Measurements from ENCODE around the gene CSRP3. TPM values are rescaled to one million over a fixed set of nuclear protein-coding genes. Genes with fewer than 3 reads are reported as not detected.

CSRP3 gene
- polyA plus RNA-seq, 2 of the 4 experiments (the other 2 are of a cell fraction), result not detected

DNA sequence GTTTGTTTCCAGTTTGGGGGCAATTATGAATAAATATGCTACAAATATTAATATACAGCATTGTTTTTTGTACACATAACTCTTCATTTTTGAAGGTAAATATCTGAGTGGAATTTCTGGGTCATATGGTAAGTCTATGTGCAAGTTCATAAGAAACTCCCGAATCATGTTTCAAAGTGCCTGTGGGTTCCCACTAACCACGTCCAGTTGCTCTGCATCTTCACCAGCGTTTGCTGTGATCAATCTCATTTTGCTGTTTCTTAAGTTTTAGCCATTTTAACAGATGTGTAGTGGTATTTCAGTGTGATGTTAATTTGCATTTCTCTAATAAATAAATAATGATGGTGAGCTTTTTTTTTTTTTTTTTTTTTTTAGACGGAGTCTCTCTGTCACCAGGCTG is 14.2 kb upstream of the CSRP3 start:
- Histone ChIP-seq H3K27ac (no peak overlapping the region), H3K4me2 (no peak overlapping the region), H3K9me3 (no peaks in the 10 kb centered on the region), H3K4me3 (no peak overlapping the region), H3K4me1 (no peaks in the 10 kb centered on the region)
- FAIRE-seq (no peak), ATAC-seq (no peak), DNase-seq (ENCODE audit: low read depth in 1 of 2, low spot score in 1 of 2) (no peak)
- POLR2A ChIA-PET, result no interaction called here
- CTCF ChIA-PET, result no interaction called here
- TF ChIP-seq, protein P1, sequence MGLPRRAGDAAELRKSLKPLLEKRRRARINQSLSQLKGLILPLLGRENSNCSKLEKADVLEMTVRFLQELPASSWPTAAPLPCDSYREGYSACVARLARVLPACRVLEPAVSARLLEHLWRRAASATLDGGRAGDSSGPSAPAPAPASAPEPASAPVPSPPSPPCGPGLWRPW (IDR thresholded peaks at IDR 0.05), result no peak
- TF ChIP-seq, protein P2, sequence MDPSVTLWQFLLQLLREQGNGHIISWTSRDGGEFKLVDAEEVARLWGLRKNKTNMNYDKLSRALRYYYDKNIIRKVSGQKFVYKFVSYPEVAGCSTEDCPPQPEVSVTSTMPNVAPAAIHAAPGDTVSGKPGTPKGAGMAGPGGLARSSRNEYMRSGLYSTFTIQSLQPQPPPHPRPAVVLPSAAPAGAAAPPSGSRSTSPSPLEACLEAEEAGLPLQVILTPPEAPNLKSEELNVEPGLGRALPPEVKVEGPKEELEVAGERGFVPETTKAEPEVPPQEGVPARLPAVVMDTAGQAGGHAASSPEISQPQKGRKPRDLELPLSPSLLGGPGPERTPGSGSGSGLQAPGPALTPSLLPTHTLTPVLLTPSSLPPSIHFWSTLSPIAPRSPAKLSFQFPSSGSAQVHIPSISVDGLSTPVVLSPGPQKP (IDR thresholded peaks at IDR 0.05; ENCODE audit: low read depth, low read length), result no peak
- TF ChIP-seq POLR2AphosphoS2 (conservative IDR thresholded peaks at IDR 0.05; ENCODE audit: low read length), result no peak
- TF ChIP-seq, protein P3, sequence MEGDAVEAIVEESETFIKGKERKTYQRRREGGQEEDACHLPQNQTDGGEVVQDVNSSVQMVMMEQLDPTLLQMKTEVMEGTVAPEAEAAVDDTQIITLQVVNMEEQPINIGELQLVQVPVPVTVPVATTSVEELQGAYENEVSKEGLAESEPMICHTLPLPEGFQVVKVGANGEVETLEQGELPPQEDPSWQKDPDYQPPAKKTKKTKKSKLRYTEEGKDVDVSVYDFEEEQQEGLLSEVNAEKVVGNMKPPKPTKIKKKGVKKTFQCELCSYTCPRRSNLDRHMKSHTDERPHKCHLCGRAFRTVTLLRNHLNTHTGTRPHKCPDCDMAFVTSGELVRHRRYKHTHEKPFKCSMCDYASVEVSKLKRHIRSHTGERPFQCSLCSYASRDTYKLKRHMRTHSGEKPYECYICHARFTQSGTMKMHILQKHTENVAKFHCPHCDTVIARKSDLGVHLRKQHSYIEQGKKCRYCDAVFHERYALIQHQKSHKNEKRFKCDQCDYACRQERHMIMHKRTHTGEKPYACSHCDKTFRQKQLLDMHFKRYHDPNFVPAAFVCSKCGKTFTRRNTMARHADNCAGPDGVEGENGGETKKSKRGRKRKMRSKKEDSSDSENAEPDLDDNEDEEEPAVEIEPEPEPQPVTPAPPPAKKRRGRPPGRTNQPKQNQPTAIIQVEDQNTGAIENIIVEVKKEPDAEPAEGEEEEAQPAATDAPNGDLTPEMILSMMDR (IDR thresholded peaks at IDR 0.05), result no peak
- TF ChIP-seq FOSB (CRISPR knock-in tag; IDR thresholded peaks at IDR 0.05), result no peak
- no peak for TF ChIP-seq CBX8 (IDR thresholded peaks at IDR 0.05)
- TF ChIP-seq TFCP2L1 (CRISPR knock-in tag; IDR thresholded peaks at IDR 0.05), result no peak
- TF ChIP-seq MAZ (IDR thresholded peaks at IDR 0.05; ENCODE audit: borderline replicate concordance, low read depth, low read length), result no peak
- no peak for TF ChIP-seq NPAS2 (CRISPR knock-in tag; IDR thresholded peaks at IDR 0.05; ENCODE audit: borderline replicate concordance)
- no peak for TF ChIP-seq KDM1A (IDR thresholded peaks at IDR 0.05; ENCODE audit: low read depth)
- no peak for TF ChIP-seq FOXS1 (CRISPR knock-in tag; IDR thresholded peaks at IDR 0.05)
- no peak for TF ChIP-seq ZFP36 (IDR thresholded peaks at IDR 0.05; ENCODE audit: borderline replicate concordance, partially characterized antibody)
- TF ChIP-seq ESRRA (IDR thresholded peaks at IDR 0.05; ENCODE audit: borderline replicate concordance, low read length), result no peak
- TF ChIP-seq RNF2 (IDR thresholded peaks at IDR 0.05; ENCODE audit: borderline replicate concordance, low read depth), result no peak
- TF ChIP-seq NFE2L2 (conservative IDR thresholded peaks at IDR 0.05; ENCODE audit: low read length), result no peak
- no peak for TF ChIP-seq EP300 (IDR thresholded peaks at IDR 0.05)
- WGBS (ENCODE audit: missing lambda C conversion rate), result 53% methylated on average over 4 of the region's 4 CpGs

DNA sequence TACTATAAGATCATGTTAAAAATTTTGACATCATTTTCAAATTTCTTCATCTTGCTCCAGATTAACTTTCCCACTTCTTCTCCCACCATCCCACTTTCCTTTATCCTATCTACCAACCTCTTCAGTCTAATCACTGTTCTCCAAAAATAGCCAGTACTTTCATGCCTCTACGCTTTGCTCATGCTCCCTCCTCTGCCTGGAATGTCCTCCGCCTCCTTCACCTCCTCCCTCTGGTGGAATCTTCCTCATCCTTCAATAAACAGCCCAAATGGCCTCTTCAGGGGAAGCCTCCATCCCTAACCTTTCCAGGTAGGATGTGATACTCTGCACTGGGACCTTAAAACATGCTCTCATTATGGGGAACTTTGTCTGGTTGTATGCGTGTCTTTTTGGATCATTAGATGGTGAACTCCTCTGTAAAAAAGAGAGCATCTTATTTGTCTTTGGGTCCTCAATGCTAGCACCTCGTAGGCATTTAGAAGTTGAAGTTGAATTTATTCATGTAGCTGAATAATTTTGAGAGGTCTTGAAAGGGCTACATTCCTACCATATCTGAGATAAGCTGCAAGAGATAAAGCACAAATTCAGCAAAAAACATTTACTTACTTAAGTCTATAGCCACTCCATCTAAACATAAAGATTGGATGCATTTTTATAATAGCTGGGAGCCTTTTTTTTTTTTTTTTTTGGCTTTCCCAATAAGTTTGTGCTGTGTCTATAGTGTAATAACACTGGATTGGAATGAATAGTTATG is 8.0 kb upstream of the CSRP3 start:
- ChIA-PET POLR2A (no interaction called here), CTCF (no interaction called here)
- Histone ChIP-seq H3K4me1 (no peaks in the 10 kb centered on the region), H3K9me3 (no peaks in the 10 kb centered on the region), H3K27ac (no peak overlapping the region), H3K4me2 (no peak overlapping the region), H3K4me3 (no peak overlapping the region)
- TF ChIP-seq JUNB (IDR thresholded peaks at IDR 0.05) (no peak), JUN (IDR thresholded peaks at IDR 0.05) (no peak), GATA3 (IDR thresholded peaks at IDR 0.05; ENCODE audit: borderline replicate concordance) (no peak), CBX2 (IDR thresholded peaks at IDR 0.05; ENCODE audit: borderline replicate concordance, low read depth) (no peak), KDM5A (IDR thresholded peaks at IDR 0.05) (no peak), MAFK (IDR thresholded peaks at IDR 0.05; ENCODE audit: partially characterized antibody) (no peak), NPAS2 (CRISPR knock-in tag; IDR thresholded peaks at IDR 0.05; ENCODE audit: borderline replicate concordance) (no peak), EHMT2 (IDR thresholded peaks at IDR 0.05; ENCODE audit: low read depth) (no peak), EP300 (IDR thresholded peaks at IDR 0.05) (no peak), ZC3H11A (IDR thresholded peaks at IDR 0.05) (no peak), TFCP2L1 (CRISPR knock-in tag; IDR thresholded peaks at IDR 0.05) (no peak), MAZ (IDR thresholded peaks at IDR 0.05; ENCODE audit: borderline replicate concordance, low read depth, low read length) (no peak), PHF8 (IDR thresholded peaks at IDR 0.05; ENCODE audit: borderline replicate concordance, low read depth) (no peak)
- TF ChIP-seq, protein P4, sequence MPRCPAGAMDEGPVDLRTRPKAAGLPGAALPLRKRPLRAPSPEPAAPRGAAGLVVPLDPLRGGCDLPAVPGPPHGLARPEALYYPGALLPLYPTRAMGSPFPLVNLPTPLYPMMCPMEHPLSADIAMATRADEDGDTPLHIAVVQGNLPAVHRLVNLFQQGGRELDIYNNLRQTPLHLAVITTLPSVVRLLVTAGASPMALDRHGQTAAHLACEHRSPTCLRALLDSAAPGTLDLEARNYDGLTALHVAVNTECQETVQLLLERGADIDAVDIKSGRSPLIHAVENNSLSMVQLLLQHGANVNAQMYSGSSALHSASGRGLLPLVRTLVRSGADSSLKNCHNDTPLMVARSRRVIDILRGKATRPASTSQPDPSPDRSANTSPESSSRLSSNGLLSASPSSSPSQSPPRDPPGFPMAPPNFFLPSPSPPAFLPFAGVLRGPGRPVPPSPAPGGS (IDR thresholded peaks at IDR 0.05), result no peak
- TF ChIP-seq, protein P5, sequence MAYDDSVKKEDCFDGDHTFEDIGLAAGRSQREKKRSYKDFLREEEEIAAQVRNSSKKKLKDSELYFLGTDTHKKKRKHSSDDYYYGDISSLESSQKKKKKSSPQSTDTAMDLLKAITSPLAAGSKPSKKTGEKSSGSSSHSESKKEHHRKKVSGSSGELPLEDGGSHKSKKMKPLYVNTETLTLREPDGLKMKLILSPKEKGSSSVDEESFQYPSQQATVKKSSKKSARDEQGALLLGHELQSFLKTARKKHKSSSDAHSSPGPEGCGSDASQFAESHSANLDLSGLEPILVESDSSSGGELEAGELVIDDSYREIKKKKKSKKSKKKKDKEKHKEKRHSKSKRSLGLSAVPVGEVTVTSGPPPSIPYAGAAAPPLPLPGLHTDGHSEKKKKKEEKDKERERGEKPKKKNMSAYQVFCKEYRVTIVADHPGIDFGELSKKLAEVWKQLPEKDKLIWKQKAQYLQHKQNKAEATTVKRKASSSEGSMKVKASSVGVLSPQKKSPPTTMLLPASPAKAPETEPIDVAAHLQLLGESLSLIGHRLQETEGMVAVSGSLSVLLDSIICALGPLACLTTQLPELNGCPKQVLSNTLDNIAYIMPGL (CRISPR knock-in tag; IDR thresholded peaks at IDR 0.05; ENCODE audit: borderline replicate concordance), result no peak
- ATAC-seq, result no peak
- 27% methylated on average over 4 of the region's 4 CpGs for WGBS (ENCODE audit: missing lambda C conversion rate)
- no peak for DNase-seq (ENCODE audit: low read depth in 1 of 2, low spot score in 1 of 2)
- no peak for FAIRE-seq
